Measurements from ENCODE around the gene SGCE. TPM values are rescaled to one million over a fixed set of nuclear protein-coding genes. Genes with fewer than 3 reads are reported as not detected.
"Not testable (repeated sequence)": the region's sequence is repeated elsewhere in the genome, so short reads cannot be mapped to it uniquely, and the experiment has no call there.

The SGCE gene, protein sequence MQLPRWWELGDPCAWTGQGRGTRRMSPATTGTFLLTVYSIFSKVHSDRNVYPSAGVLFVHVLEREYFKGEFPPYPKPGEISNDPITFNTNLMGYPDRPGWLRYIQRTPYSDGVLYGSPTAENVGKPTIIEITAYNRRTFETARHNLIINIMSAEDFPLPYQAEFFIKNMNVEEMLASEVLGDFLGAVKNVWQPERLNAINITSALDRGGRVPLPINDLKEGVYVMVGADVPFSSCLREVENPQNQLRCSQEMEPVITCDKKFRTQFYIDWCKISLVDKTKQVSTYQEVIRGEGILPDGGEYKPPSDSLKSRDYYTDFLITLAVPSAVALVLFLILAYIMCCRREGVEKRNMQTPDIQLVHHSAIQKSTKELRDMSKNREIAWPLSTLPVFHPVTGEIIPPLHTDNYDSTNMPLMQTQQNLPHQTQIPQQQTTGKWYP
- total RNA-seq (2022) (56.2 and 59.2 TPM in 2 replicates), Bru-seq, nascent RNA (percentile 83 among the genes with signal in this experiment), BruChase-seq, experiment 1, labeled RNA remaining after a 2-hour chase (percentile 76 among the genes with signal in this experiment), BruChase-seq, experiment 2, labeled RNA remaining after a 6-hour chase (percentile 69 among the genes with signal in this experiment)
- long read RNA-seq, transcript SGCE-205 (10 exons, 1,532 nt): minor isoform, 9 of 88 reads
- long read RNA-seq, transcript SGCE-299 (11 exons, 1,614 nt): major isoform, 61 of 88 reads
- long read RNA-seq, partial matches to known transcripts: 3 of 88 reads
- long read RNA-seq, other reads (novel, unspliced or antisense): 7 of 88 reads

DNA sequence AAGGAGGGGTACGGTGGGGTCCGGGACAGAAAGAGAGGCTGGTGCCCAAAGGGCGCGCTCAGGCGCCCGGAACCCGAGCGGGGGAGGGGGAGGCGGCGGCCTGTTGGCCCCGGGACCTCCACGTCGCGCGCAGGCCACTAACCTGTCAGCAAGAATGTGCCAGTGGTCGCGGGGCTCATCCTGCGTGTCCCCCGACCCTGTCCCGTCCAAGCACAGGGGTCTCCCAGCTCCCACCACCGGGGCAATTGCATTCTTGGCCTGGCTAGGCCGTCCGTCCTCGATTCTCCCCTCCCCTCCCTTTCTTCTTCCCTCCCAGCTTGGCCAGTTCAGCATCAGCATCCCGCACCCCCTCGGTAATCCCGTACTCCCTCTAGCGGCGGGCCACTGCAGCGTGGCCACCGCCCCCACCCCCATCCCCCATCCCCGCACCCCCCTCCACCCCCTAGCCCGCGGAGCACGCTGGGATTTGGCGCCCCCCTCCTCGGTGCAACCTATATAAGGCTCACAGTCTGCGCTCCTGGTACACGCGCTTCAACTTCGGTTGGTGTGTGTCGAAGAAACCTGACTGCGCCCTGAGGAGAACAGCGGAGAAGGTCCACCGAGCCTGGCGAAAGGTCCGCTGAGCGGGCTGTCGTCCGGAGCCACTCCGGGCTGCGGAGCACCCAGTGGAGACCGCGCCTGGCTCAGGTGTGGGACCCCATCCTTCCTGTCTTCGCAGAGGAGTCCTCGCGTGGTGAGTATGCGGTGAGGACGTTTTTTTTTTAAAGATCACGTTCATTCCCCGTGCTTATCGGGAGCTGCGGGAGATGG lies at the start of gene SGCE:
SGCE (minus strand) TSS at position 286 of the 810 bp plus-strand sequence; CDS start at position 251, 35 bp downstream.
- Histone ChIP-seq H3K4me1 (no peaks in the 10 kb centered on the region), H3K27me3 (replicated peaks; ENCODE audit: control insufficient read depth, insufficient read depth, low read length) (no peaks in the 10 kb centered on the region), H3K9me3 (no peaks in the 10 kb centered on the region), H3K36me3 (ENCODE audit: control insufficient read depth, insufficient read depth, low read length) (no peaks in the 10 kb centered on the region), H3K4me3 (ENCODE audit: low read depth, low read length) (peak within 1 kb of the TSS; percentile 79)
- BruUV-seq (replicated peaks): no TSS peak
- intact Hi-C loops (cut with micrococcal nuclease; ENCODE audit: unreplicated experiment): loop anchor here (1.0 to 10.0 kb wide), 8 partner anchors 94 to 821 kb away; no protein-coding TSS in a partner anchor
- Mint-ChIP-seq H3K27me3 (ENCODE audit: insufficient read depth, unreplicated experiment) (no peaks in the 10 kb centered on the region), H3K4me3 (ENCODE audit: unreplicated experiment) (peak within 1 kb of the TSS; percentile 88), H3K9me3 (ENCODE audit: unreplicated experiment) (no peaks in the 10 kb centered on the region), H3K27ac (ENCODE audit: unreplicated experiment) (peak within 1 kb of the TSS; percentile 72), H3K4me1 (ENCODE audit: low read depth, unreplicated experiment) (peaks cover 5% of the 10 kb centered on the region), H3K36me3 (ENCODE audit: insufficient read depth, unreplicated experiment) (peaks cover 27% of the 10 kb centered on the region)
- TF ChIP-seq, protein P1, sequence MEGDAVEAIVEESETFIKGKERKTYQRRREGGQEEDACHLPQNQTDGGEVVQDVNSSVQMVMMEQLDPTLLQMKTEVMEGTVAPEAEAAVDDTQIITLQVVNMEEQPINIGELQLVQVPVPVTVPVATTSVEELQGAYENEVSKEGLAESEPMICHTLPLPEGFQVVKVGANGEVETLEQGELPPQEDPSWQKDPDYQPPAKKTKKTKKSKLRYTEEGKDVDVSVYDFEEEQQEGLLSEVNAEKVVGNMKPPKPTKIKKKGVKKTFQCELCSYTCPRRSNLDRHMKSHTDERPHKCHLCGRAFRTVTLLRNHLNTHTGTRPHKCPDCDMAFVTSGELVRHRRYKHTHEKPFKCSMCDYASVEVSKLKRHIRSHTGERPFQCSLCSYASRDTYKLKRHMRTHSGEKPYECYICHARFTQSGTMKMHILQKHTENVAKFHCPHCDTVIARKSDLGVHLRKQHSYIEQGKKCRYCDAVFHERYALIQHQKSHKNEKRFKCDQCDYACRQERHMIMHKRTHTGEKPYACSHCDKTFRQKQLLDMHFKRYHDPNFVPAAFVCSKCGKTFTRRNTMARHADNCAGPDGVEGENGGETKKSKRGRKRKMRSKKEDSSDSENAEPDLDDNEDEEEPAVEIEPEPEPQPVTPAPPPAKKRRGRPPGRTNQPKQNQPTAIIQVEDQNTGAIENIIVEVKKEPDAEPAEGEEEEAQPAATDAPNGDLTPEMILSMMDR (IDR thresholded peaks at IDR 0.05; ENCODE audit: insufficient read depth in 1 of 2, low read depth in 1 of 2, low read length in 1 of 2, severe bottlenecking in 1 of 2, unreplicated experiment in 1 of 2): peak; percentile 65 to 93
- ChIA-PET POLR2A (interaction anchor here (0.6 to 2.3 kb wide), 5 partner anchors 143 to 814 kb away, joined by 3 to 15 read pairs (median 3); no protein-coding TSS in a partner anchor), CTCF (interaction anchor here (0.5 to 3.0 kb wide), 10 partner anchors 23 to 821 kb away, joined by 3 to 29 read pairs (median 4); partner anchors contain the start of gene CASD1)
- DNase-seq: peak; percentile 93 to 94

DNA sequence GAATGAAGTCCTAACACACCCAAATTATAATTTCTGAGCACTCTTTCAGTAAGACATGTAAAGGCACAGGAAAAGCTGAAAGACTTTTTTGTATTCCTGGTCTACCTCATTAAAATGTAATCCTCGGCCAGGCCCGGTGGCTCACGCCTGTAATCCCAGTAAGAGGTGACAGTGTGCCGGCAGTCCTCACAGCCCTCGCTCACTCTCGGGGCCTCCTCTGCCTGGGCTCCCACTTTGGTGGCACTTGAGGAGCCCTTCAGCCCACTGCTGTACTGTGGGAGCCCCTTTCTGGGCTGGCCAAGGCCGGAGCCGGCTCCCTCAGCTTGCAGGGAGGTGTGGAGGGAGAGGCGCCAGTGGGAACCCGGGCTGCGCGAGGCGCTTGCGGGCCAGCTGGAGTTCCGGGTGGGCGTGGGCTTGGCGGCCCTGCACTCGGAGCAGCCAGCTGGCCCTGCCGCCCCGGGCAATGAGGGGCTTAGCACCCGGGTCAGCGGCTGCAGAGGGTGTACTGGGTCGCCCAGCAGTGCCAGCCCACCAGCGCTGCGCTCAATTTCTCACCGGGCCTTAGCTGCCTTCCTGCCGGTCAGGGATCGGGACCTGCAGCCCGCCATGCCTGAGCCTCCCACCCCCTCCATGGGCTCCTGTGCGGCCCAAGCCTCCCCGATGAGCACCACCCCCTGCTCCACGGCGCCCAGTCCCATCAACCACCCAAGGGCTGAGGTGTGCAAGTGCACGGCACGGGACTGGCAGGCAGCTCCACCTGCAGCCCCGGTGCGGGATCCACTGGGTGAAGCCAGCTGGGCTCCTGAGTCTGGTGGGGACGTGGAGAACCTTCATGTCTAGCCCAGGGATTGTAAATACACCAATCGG lies 49.5 kb upstream of the SGCE start:
- H3K9me3 Mint-ChIP-seq (ENCODE audit: unreplicated experiment); H3K27me3 Mint-ChIP-seq (ENCODE audit: insufficient read depth, unreplicated experiment); CTCF ChIA-PET; DNase-seq; H3K36me3 Mint-ChIP-seq (ENCODE audit: insufficient read depth, unreplicated experiment); H3K36me3 ChIP-seq (ENCODE audit: control insufficient read depth, insufficient read depth, low read length); H3K9me3 ChIP-seq; BruUV-seq (replicated peaks); intact Hi-C loops (cut with micrococcal nuclease; ENCODE audit: unreplicated experiment); H3K4me1 ChIP-seq; H3K4me3 ChIP-seq (ENCODE audit: low read depth, low read length); H3K27ac Mint-ChIP-seq (ENCODE audit: unreplicated experiment); H3K4me1 Mint-ChIP-seq (ENCODE audit: low read depth, unreplicated experiment); H3K4me3 Mint-ChIP-seq (ENCODE audit: unreplicated experiment); POLR2A ChIA-PET; H3K27me3 ChIP-seq (replicated peaks; ENCODE audit: control insufficient read depth, insufficient read depth, low read length): not testable (repeated sequence)

DNA sequence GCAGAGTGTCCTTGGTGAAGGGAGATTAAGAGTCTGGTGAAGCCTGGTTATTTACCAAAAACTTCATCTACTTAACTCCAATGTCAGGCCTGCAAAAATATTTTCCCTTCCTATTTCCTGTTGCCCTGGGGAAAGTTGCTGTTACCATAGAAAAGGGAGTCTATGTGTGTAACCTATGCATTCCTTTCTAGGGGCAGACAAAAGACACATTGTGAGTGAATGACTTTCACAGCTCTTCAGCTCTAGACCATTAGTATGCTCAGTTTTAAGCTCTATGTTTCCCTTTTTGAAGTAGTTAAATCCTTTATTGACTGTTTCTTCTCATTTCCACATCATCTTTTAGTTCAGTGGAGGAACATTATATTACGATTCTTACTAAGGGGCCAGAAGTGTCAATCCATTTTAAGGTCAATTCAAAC lies 45.6 kb upstream of the SGCE start:
- POLR2A ChIA-PET: no interaction called here
- no peaks in the 10 kb centered on the region for H3K9me3 Mint-ChIP-seq (ENCODE audit: unreplicated experiment)
- CTCF ChIA-PET: interaction anchor here (0.5 kb wide), 1 partner anchor 44 kb away, joined by 3 read pairs; no protein-coding TSS in a partner anchor
- no peaks in the 10 kb centered on the region for H3K36me3 Mint-ChIP-seq (ENCODE audit: insufficient read depth, unreplicated experiment)
- no peaks in the 10 kb centered on the region for H3K36me3 ChIP-seq (ENCODE audit: control insufficient read depth, insufficient read depth, low read length)
- H3K27ac Mint-ChIP-seq (ENCODE audit: unreplicated experiment): peak overlapping the region; percentile 47
- BruUV-seq (replicated peaks): no TSS peak
- intact Hi-C loops (cut with micrococcal nuclease; ENCODE audit: unreplicated experiment): no loop called here
- peak in 1 of 2 experiments; percentile 40 for DNase-seq
- H3K4me3 Mint-ChIP-seq (ENCODE audit: unreplicated experiment): no peak overlapping the region
- H3K4me1 Mint-ChIP-seq (ENCODE audit: low read depth, unreplicated experiment): no peaks in the 10 kb centered on the region
- TF ChIP-seq, protein P1 (IDR thresholded peaks at IDR 0.05; ENCODE audit: insufficient read depth in 1 of 2, low read depth in 1 of 2, low read length in 1 of 2, severe bottlenecking in 1 of 2, unreplicated experiment in 1 of 2): no peak
- no peak overlapping the region for H3K4me3 ChIP-seq (ENCODE audit: low read depth, low read length)
- no peaks in the 10 kb centered on the region for H3K27me3 ChIP-seq (replicated peaks; ENCODE audit: control insufficient read depth, insufficient read depth, low read length)
- no peaks in the 10 kb centered on the region for H3K27me3 Mint-ChIP-seq (ENCODE audit: insufficient read depth, unreplicated experiment)
- no peaks in the 10 kb centered on the region for H3K9me3 ChIP-seq
- peaks cover 17% of the 10 kb centered on the region for H3K4me1 ChIP-seq
